ENCODE data around the gene GALNT13. TPM values are rescaled to one million over a fixed set of nuclear protein-coding genes. Genes with fewer than 3 reads are reported as not detected.
A peak's percentile ranks its signal among the peaks of the same experiment; 100 is the strongest.

Gene GALNT13
- total RNA-seq, 1 experiment from 2014 or later = 4.0 TPM

- no peaks in the 10 kb centered on the region for H3K9me3 ChIP-seq (replicated peaks)
- H3K4me1 ChIP-seq = no peaks in the 10 kb centered on the region
- H3K36me3 ChIP-seq = no peaks in the 10 kb centered on the region
- H3K27ac ChIP-seq = no peak overlapping the region
- no peak for DNase-seq
- H3K27me3 ChIP-seq = no peaks in the 10 kb centered on the region
- H3K4me3 ChIP-seq = no peak overlapping the region
These were observed 520.5 kb downstream of the GALNT13 start for GRCh38 chr2:154392256-154392655.

DNA sequence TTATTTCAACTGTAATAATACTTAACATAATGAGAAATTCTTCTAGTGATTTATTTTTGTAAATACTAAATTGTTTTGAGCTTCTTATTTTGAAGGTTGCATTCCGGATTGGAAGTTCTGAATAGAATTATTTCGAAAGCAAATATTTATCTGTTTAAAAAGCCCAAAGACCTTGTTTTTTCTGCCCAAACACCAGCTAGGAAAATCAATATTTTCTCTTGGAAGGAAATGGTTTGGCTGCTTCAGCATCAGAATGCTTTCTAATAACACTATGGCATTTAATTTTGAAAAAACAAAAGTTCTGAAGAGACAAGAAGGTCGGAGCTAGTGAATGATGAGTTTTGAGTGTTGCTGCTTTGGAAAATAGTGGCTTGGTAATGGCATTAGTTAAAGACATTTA is 522.9 kb downstream of the GALNT13 start:
- Histone ChIP-seq H3K4me3 (no peak overlapping the region), H3K36me3 (no peaks in the 10 kb centered on the region), H3K27me3 (no peaks in the 10 kb centered on the region), H3K9me3 (replicated peaks) (no peaks in the 10 kb centered on the region), H3K27ac (no peak overlapping the region), H3K4me1 (no peaks in the 10 kb centered on the region)
- DNase-seq = no peak

DNA sequence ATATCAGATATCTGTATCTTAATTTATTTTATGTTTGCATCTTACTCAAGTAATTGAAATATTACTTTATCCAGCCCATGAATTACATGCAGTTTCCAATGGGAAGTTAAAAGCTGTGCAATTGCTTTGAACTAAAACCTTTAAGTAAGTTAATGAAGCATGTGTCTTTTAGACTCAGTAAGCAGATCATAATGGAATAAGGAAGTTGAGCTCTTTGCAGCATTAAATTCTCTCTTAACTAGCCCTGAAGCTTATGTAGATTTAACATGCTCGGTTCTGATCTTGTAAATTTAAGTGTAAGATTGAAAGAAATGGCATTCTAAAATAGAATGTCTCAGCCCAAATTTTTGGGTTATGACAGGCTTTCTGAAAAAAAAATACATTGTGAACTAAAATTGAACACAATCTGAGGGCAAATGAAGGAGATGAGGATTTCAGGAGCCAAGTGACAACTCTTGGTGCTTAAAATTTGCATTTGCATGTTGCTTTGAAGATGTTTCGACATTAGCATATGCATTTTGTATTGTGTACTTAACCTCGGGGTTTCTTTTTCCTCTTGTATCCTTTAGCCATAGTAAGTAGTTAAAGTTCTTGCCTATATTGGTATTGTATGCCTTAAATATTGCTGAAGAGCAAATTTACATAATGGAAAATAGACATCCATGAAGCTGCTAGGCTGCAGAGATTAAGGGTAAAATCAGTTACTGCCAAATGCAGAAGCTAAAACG is 529.0 kb downstream of the GALNT13 start:
- H3K9me3 ChIP-seq (replicated peaks) = no peaks in the 10 kb centered on the region

GRCh38 chr2:154402213-154402612 is 530.5 kb downstream of the GALNT13 start:
- DNase-seq = peak in 1 of 2 experiments; percentile 37
- H3K4me1 ChIP-seq = no peaks in the 10 kb centered on the region
- no peaks in the 10 kb centered on the region for H3K9me3 ChIP-seq (replicated peaks)
- no peaks in the 10 kb centered on the region for H3K27me3 ChIP-seq
- H3K36me3 ChIP-seq = no peaks in the 10 kb centered on the region
- H3K4me3 ChIP-seq = no peak overlapping the region
- no peak overlapping the region for H3K27ac ChIP-seq

More for the DNA sequence above, 529.0 kb downstream of the GALNT13 start:
- DNase-seq = no peak
- no peaks in the 10 kb centered on the region for H3K4me1 ChIP-seq
- H3K27me3 ChIP-seq = no peaks in the 10 kb centered on the region
- no peak overlapping the region for H3K27ac ChIP-seq
- H3K4me3 ChIP-seq = no peak overlapping the region
- no peaks in the 10 kb centered on the region for H3K36me3 ChIP-seq

GRCh38 chr2:154403242-154403790 is 531.6 kb downstream of the GALNT13 start:
- no peaks in the 10 kb centered on the region for H3K27me3 ChIP-seq
- H3K4me3 ChIP-seq = no peak overlapping the region
- H3K27ac ChIP-seq = no peak overlapping the region
- no peak for DNase-seq
- H3K36me3 ChIP-seq = no peaks in the 10 kb centered on the region
- H3K9me3 ChIP-seq (replicated peaks) = no peaks in the 10 kb centered on the region
- no peaks in the 10 kb centered on the region for H3K4me1 ChIP-seq

DNA sequence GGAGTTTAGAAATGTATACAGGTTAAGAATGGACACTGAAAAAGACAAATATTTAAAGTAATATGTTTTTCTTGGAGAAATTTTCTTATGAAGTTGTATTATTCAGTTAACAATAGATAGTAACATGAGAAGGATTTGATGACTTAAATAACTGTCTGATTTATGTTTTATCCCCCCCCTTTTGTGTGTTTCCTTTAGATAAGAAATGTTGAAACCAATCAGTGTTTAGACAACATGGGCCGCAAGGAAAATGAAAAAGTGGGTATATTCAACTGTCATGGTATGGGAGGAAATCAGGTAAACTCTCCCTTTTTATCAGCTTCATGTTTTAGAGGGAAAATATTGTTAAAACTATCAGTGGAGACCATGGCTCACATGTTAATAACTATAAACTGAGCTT is 537.1 kb downstream of the GALNT13 start:
- Histone ChIP-seq H3K27ac (no peak overlapping the region), H3K9me3 (replicated peaks) (no peaks in the 10 kb centered on the region), H3K36me3 (no peaks in the 10 kb centered on the region), H3K4me1 (no peaks in the 10 kb centered on the region), H3K27me3 (no peaks in the 10 kb centered on the region), H3K4me3 (no peak overlapping the region)
- no peak for DNase-seq

DNA sequence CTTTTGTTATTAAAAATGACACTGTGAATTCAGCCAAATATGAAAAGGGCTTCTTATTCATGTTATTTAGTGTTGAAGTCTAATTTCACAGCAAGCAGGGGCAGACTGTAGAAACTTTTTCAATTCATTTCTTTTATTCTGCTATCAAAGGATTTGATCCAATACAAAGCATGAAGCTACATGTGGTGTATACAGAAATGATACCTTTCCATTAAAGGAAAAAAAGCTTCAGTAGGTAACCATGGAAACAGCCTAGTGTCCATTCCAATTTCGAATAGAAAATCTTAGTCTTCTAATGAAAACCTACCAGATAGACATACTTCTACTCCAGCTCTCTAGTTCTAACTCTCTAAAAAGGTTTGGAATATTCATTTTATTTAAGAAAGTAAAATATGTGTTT is 550.5 kb downstream of the GALNT13 start:
- no peaks in the 10 kb centered on the region for H3K27me3 ChIP-seq
- H3K27ac ChIP-seq = no peak overlapping the region
- DNase-seq = no peak
- no peaks in the 10 kb centered on the region for H3K9me3 ChIP-seq (replicated peaks)
- H3K4me3 ChIP-seq = no peak overlapping the region
- no peaks in the 10 kb centered on the region for H3K36me3 ChIP-seq
- no peaks in the 10 kb centered on the region for H3K4me1 ChIP-seq

- H3K4me3 ChIP-seq = no peak overlapping the region
- no peak overlapping the region for H3K27ac ChIP-seq
- peak; percentile 18 to 44 for DNase-seq
- no peaks in the 10 kb centered on the region for H3K27me3 ChIP-seq
- no peaks in the 10 kb centered on the region for H3K9me3 ChIP-seq (replicated peaks)
- no peaks in the 10 kb centered on the region for H3K36me3 ChIP-seq
- H3K4me1 ChIP-seq = no peaks in the 10 kb centered on the region
These were observed 554.3 kb downstream of the GALNT13 start for GRCh38 chr2:154425994-154426393.

GRCh38 chr2:154427453-154427852 is 555.7 kb downstream of the GALNT13 start:
- DNase-seq = no peak
- Histone ChIP-seq H3K4me1 (no peaks in the 10 kb centered on the region), H3K27ac (no peak overlapping the region), H3K36me3 (no peaks in the 10 kb centered on the region), H3K27me3 (no peaks in the 10 kb centered on the region), H3K9me3 (replicated peaks) (no peaks in the 10 kb centered on the region), H3K4me3 (no peak overlapping the region)

DNA sequence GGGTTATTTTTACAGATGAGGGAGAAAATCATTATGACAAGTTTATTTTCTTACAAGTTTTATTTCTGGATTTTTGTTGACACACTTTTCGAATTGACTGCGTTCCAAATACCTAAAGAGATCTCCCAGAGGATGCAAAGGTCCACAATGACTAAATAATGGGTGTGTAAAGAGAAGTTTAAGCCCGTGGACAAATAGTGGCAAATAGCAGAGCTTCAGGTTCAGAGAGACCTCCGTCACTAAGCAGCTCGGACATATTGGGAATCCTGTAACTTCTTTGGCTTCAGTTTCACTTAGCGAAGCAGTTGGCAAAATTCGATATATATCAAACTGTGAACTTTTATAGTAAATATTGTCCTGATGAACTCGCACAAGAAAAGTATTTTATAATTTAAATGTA is 556.3 kb downstream of the GALNT13 start:
- H3K27ac ChIP-seq = no peak overlapping the region
- no peak overlapping the region for H3K4me3 ChIP-seq
- H3K9me3 ChIP-seq (replicated peaks) = no peaks in the 10 kb centered on the region
- DNase-seq = no peak
- H3K27me3 ChIP-seq = no peaks in the 10 kb centered on the region
- H3K36me3 ChIP-seq = no peaks in the 10 kb centered on the region
- H3K4me1 ChIP-seq = no peaks in the 10 kb centered on the region

GRCh38 chr2:154433010-154433409 is 561.3 kb downstream of the GALNT13 start:
- no peak overlapping the region for H3K4me3 ChIP-seq
- no peak for DNase-seq
- H3K27ac ChIP-seq = no peak overlapping the region
- no peaks in the 10 kb centered on the region for H3K4me1 ChIP-seq
- H3K9me3 ChIP-seq (replicated peaks) = no peaks in the 10 kb centered on the region
- no peaks in the 10 kb centered on the region for H3K36me3 ChIP-seq
- no peaks in the 10 kb centered on the region for H3K27me3 ChIP-seq

- Histone ChIP-seq H3K9me3 (replicated peaks) (no peaks in the 10 kb centered on the region), H3K4me3 (no peak overlapping the region), H3K27ac (no peak overlapping the region), H3K4me1 (no peaks in the 10 kb centered on the region), H3K36me3 (no peaks in the 10 kb centered on the region), H3K27me3 (no peaks in the 10 kb centered on the region)
- DNase-seq = no peak
These were observed 565.4 kb downstream of the GALNT13 start for GRCh38 chr2:154437104-154437503.

DNA sequence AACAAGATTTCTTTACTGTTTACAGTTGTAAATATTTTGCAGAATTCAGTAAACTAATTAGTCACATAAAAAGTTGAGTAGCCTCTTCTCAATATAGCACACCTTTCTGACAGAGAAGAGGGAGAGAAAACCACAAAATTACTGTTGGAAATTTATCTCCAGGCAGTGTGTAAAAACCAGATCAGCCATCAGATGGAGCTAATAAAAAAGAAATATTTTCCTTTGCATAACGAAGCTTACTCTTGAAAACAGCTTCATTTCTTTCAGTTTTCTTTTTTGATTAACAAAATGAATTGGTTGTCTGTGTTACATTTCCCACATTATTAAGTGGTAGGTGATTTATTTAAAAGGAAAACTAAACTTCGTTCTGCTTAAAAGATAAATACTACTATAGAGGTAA is 567.4 kb downstream of the GALNT13 start:
- Histone ChIP-seq H3K4me1 (no peaks in the 10 kb centered on the region), H3K27ac (no peak overlapping the region), H3K4me3 (no peak overlapping the region), H3K9me3 (replicated peaks) (no peaks in the 10 kb centered on the region), H3K36me3 (no peaks in the 10 kb centered on the region), H3K27me3 (no peaks in the 10 kb centered on the region)
- DNase-seq = no peak

- no peaks in the 10 kb centered on the region for H3K4me1 ChIP-seq
- no peaks in the 10 kb centered on the region for H3K36me3 ChIP-seq
- no peak overlapping the region for H3K4me3 ChIP-seq
- no peaks in the 10 kb centered on the region for H3K27me3 ChIP-seq
- no peak overlapping the region for H3K27ac ChIP-seq
- H3K9me3 ChIP-seq (replicated peaks) = no peaks in the 10 kb centered on the region
- DNase-seq = no peak
These were observed 572.2 kb downstream of the GALNT13 start for GRCh38 chr2:154443919-154444318.

GRCh38 chr2:154446324-154446723 is 574.6 kb downstream of the GALNT13 start:
- Histone ChIP-seq H3K9me3 (replicated peaks) (no peaks in the 10 kb centered on the region), H3K4me1 (no peaks in the 10 kb centered on the region), H3K27me3 (no peaks in the 10 kb centered on the region), H3K4me3 (no peak overlapping the region), H3K27ac (no peak overlapping the region), H3K36me3 (no peaks in the 10 kb centered on the region)
- DNase-seq = no peak
